A204.1 (cell line): Measurements from ENCODE around the gene TCEA2.

Experiments used
- FAIRE-seq: peaks from 2 replicates; lab custom pipeline; 2012; peaks lifted over from hg19 to GRCh38; lab: Jason Lieb, UNC

TCEA2 gene

GRCh38 chr20:64095455-64095854 is 32.5 kb downstream of the TCEA2 start:
- no peak for FAIRE-seq

- FAIRE-seq: no peak
Observed at GRCh38 chr20:64095927-64096326, 32.9 kb downstream of the TCEA2 start.

- no peak for FAIRE-seq
Observed at GRCh38 chr20:64096535-64096934, 33.5 kb downstream of the TCEA2 start.

- FAIRE-seq: no peak
Observed at GRCh38 chr20:64098471-64099013, 35.5 kb downstream of the TCEA2 start.

GRCh38 chr20:64099086-64099786 is 36.2 kb downstream of the TCEA2 start:
- FAIRE-seq: no peak

GRCh38 chr20:64099880-64100565 is 37.0 kb downstream of the TCEA2 start:
- no peak for FAIRE-seq

- FAIRE-seq: no peak
Observed at GRCh38 chr20:64100566-64100888, 37.5 kb downstream of the TCEA2 start.

- no peak for FAIRE-seq
Observed at GRCh38 chr20:64100946-64101688, 38.1 kb downstream of the TCEA2 start.

- no peak for FAIRE-seq
Observed at GRCh38 chr20:64101731-64102621, 39.0 kb downstream of the TCEA2 start.

GRCh38 chr20:64102647-64103354 is 39.8 kb downstream of the TCEA2 start:
- FAIRE-seq: no peak

GRCh38 chr20:64103871-64104666 is 41.1 kb downstream of the TCEA2 start:
- no peak for FAIRE-seq

GRCh38 chr20:64104667-64105451 is 41.9 kb downstream of the TCEA2 start:
- FAIRE-seq: no peak

GRCh38 chr20:64105846-64106434 is 42.9 kb downstream of the TCEA2 start:
- no peak for FAIRE-seq

- no peak for FAIRE-seq
Observed at GRCh38 chr20:64106435-64106961, 43.5 kb downstream of the TCEA2 start.

- no peak for FAIRE-seq
Observed at GRCh38 chr20:64106981-64107735, 44.2 kb downstream of the TCEA2 start, which contains the start of gene NPBWR2. TSS of gene NPBWR2 (minus strand) at chr20:64107565. CDS start at chr20:64106831, 734 bp downstream.

- FAIRE-seq: no peak
Observed at GRCh38 chr20:64107736-64108457, 44.9 kb downstream of the TCEA2 start.
